Measurements from ENCODE around the gene CD300A.

GRCh38 chr17:74445158-74445557 lies 21.3 kb upstream of the CD300A start:
- TF ChIP-seq CTCF (optimal IDR thresholded peaks at IDR 0.05 in 1 of 3, IDR thresholded peaks at IDR 0.05 in 1 of 3, conservative IDR thresholded peaks at IDR 0.05 in 1 of 3; ENCODE audit: extremely low read depth in 1 of 3, insufficient read depth in 2 of 3, low read length in 3 of 3) (no peak), EZH2 (IDR thresholded peaks at IDR 0.05; ENCODE audit: low read length) (no peak)
